Prostate gland (tissue), 2 donors: ENCODE measurements around the gene SCAMP2. TPM values are rescaled to one million over a fixed set of nuclear protein-coding genes. Genes with fewer than 3 reads are reported as not detected.

Experiments
- DNase-seq: peaks from one replicate; pipeline ENCODE4 v3.0.0-alpha.2; 2019; ENCODE audit warnings: low spot score
- H3K27ac ChIP-seq, 2 donors: fragments of 200-600 bp; sonication (generic); 2 replicates each; pipeline ENCODE4 v1.5.1; 2017 to 2019
- H3K27me3 ChIP-seq: fragments of 200-600 bp; sonication (generic); replicated peaks from 2 replicates; pipeline ENCODE4 v1.5.1; 2019; ENCODE audit not compliant: insufficient read depth
- H3K36me3 ChIP-seq, 2 donors: fragments of 200-600 bp; sonication (generic); 1 replicate in 1 of 2; 2 replicates in 1 of 2; pipeline versions ENCODE4 v1.5.1 to v1.8.1; 2017 to 2019
- H3K4me1 ChIP-seq: fragments of 200-600 bp; sonication (generic); replicated peaks from 2 replicates; pipeline ENCODE4 v1.5.1; 2019
- H3K4me3 ChIP-seq, 2 donors: fragments of 200-600 bp; sonication (generic); 2 replicates each; pipeline ENCODE4 v1.5.1; 2017 to 2019
- H3K9me3 ChIP-seq: fragments of 200-600 bp; sonication (generic); 2 replicates; pipeline ENCODE4 v1.5.1; 2017
- POLR2A ChIP-seq: fragments of 450-650 bp; IDR thresholded peaks from one replicate; pipeline ENCODE4 v1.6.1; 2016; ENCODE audit warnings: antibody characterized with exemption, mild to moderate bottlenecking
- POLR2AphosphoS5 ChIP-seq: sonication (generic); formaldehyde crosslinking; IDR thresholded peaks from one replicate; pipeline ENCODE4 v1.6.1; 2017; ENCODE audit warnings: antibody characterized with exemption
- WGBS: methylation state at CpG from one replicate; pipeline ENCODE4 v1.1.5; 2018; 5-methylcytosine and 5-hydroxymethylcytosine counted together
- intact Hi-C: fragments of 100-400 bp; cut with DNase I; formaldehyde crosslinking; loops from one replicate; pipeline ENCODE4 v1.14.2; 2022
- total RNA-seq, 2 donors: library from RNA; depleted of rRNA; stranded (reverse); fragments of >200 nt; gene quantifications; one replicate each; pipeline ENCODE4 v1.1.0, GENCODE V29; 2016
- TF ChIP-seq, protein P1 (sequence below), 4 experiments: fragments of 200-600 bp in 2 of 4; fragments of 450-650 bp in 2 of 4; sonication (generic) in 2 of 4; IDR thresholded peaks; 1 replicate in 3 of 4; 2 replicates in 1 of 4; pipeline ENCODE4 v1.5.1; 2016 to 2019; ENCODE audit warnings: antibody characterized with exemption in 4 of 4, mild to moderate bottlenecking in 2 of 4, moderate library complexity in 2 of 4

Gene SCAMP2
- total RNA-seq, 2 donors from 2014 or later, result 101 to 103 TPM

- WGBS, result 61% methylated on average over 5 of the region's 5 CpGs
- no peak for DNase-seq
- intact Hi-C loops, result no loop called here
These were observed 45.6 kb downstream of the SCAMP2 start for GRCh38 chr15:74827614-74828013.

GRCh38 chr15:74826921-74827320, 46.2 kb downstream of the SCAMP2 start:
- TF ChIP-seq, protein P1, sequence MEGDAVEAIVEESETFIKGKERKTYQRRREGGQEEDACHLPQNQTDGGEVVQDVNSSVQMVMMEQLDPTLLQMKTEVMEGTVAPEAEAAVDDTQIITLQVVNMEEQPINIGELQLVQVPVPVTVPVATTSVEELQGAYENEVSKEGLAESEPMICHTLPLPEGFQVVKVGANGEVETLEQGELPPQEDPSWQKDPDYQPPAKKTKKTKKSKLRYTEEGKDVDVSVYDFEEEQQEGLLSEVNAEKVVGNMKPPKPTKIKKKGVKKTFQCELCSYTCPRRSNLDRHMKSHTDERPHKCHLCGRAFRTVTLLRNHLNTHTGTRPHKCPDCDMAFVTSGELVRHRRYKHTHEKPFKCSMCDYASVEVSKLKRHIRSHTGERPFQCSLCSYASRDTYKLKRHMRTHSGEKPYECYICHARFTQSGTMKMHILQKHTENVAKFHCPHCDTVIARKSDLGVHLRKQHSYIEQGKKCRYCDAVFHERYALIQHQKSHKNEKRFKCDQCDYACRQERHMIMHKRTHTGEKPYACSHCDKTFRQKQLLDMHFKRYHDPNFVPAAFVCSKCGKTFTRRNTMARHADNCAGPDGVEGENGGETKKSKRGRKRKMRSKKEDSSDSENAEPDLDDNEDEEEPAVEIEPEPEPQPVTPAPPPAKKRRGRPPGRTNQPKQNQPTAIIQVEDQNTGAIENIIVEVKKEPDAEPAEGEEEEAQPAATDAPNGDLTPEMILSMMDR (IDR thresholded peaks at IDR 0.05), result no peak
- TF ChIP-seq POLR2AphosphoS5, result no peak
- H3K27me3 ChIP-seq, result no peaks in the 10 kb centered on the region
- no peaks in the 10 kb centered on the region for H3K4me1 ChIP-seq
- no peaks in the 10 kb centered on the region for H3K36me3 ChIP-seq
- H3K9me3 ChIP-seq, result no peaks in the 10 kb centered on the region
- intact Hi-C loops, result no loop called here
- DNase-seq, result no peak
- H3K27ac ChIP-seq, result no peak overlapping the region
- WGBS, result 21% methylated on average over 17 of the region's 21 CpGs
- H3K4me3 ChIP-seq, result no peak overlapping the region

More at GRCh38 chr15:74827614-74828013, 45.6 kb downstream of the SCAMP2 start:
- Histone ChIP-seq H3K36me3 (no peaks in the 10 kb centered on the region), H3K9me3 (no peaks in the 10 kb centered on the region), H3K4me3 (no peak overlapping the region), H3K4me1 (no peaks in the 10 kb centered on the region), H3K27ac (no peak overlapping the region), H3K27me3 (no peaks in the 10 kb centered on the region)
- TF ChIP-seq POLR2A (no peak), POLR2AphosphoS5 (no peak)
- TF ChIP-seq, protein P1 (IDR thresholded peaks at IDR 0.05), result no peak

GRCh38 chr15:74826364-74826819, 46.8 kb downstream of the SCAMP2 start, which contains the start of gene CPLX3:
Gene CPLX3 (plus strand): TSS chr15:74826627. CDS start chr15:74826704, 77 bp downstream.
- Histone ChIP-seq H3K27ac (no peak within 1 kb of the TSS), H3K36me3 (no peaks in the 10 kb centered on the region), H3K4me3 (no peak within 1 kb of the TSS), H3K4me1 (no peaks in the 10 kb centered on the region), H3K27me3 (no peaks in the 10 kb centered on the region), H3K9me3 (no peaks in the 10 kb centered on the region)
- intact Hi-C loops, result no loop called here
- WGBS, result 8% methylated on average over 14 of the region's 44 CpGs
- TF ChIP-seq POLR2A, result no peak
- TF ChIP-seq POLR2AphosphoS5, result no peak
- DNase-seq, result peak; percentile 12

GRCh38 chr15:74825866-74826265, 47.3 kb downstream of the SCAMP2 start:
- WGBS, result 61% methylated on average over 10 of the region's 10 CpGs
- Histone ChIP-seq H3K36me3 (no peaks in the 10 kb centered on the region), H3K4me3 (no peak overlapping the region), H3K27ac (no peak overlapping the region), H3K9me3 (no peaks in the 10 kb centered on the region), H3K27me3 (no peaks in the 10 kb centered on the region), H3K4me1 (no peaks in the 10 kb centered on the region)
- TF ChIP-seq POLR2A (no peak), POLR2AphosphoS5 (no peak)
- TF ChIP-seq, protein P1 (IDR thresholded peaks at IDR 0.05), result no peak
- intact Hi-C loops, result no loop called here
- DNase-seq, result no peak

- TF ChIP-seq, protein P1 (IDR thresholded peaks at IDR 0.05), result no peak
- TF ChIP-seq POLR2AphosphoS5 (no peak), POLR2A (no peak)
- Histone ChIP-seq H3K27ac (no peak overlapping the region), H3K27me3 (no peaks in the 10 kb centered on the region), H3K36me3 (no peaks in the 10 kb centered on the region), H3K4me3 (no peak overlapping the region), H3K9me3 (no peaks in the 10 kb centered on the region), H3K4me1 (no peaks in the 10 kb centered on the region)
- DNase-seq, result no peak
- intact Hi-C loops, result no loop called here
- 76% methylated on average over 7 of the region's 7 CpGs for WGBS
These were observed 48.2 kb downstream of the SCAMP2 start for GRCh38 chr15:74824976-74825375.
